NCI-H1694 (cell line): Measurements from ENCODE around the gene FAAH.
"Not testable (repeated sequence)": the region's sequence is repeated elsewhere in the genome, so short reads cannot be mapped to it uniquely, and the experiment has no call there.

Experiments used
- DNase-seq: peaks from one replicate; lab custom pipeline; 2025; lab: John Stamatoyannopoulos, UW

The FAAH gene

DNA sequence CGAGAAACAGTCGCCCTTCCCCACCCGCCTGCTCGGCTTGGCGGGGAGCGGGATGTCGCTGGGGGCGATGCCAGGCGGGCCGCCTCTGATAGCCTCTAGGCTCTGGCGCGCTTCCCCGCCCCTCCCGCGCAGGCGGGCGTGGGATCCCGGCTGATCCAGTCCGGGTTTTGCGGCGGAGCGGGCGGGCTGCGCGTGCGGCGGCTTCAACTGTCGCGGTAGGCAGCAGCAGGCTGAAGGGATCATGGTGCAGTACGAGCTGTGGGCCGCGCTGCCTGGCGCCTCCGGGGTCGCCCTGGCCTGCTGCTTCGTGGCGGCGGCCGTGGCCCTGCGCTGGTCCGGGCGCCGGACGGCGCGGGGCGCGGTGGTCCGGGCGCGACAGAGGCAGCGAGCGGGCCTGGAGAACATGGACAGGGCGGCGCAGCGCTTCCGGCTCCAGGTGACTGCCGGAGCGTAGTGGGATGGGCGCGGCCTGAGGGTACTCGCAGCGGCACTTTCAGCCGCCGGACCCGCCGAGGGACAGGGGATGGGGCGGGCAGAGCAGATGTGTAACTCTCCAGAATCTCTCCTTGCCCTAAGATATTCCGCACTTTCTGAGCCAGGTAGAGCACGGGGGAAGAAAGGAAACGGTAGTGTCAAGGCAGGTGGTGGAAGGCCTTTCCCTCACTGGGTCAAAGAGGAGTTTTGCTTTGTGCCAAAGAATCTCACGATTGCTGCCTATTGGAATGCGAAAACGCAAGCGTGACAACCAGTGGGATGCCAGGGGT is at the start of gene FAAH:
TSS of gene FAAH (plus strand) at position 210 of the 764 bp plus-strand sequence. CDS start at position 242, 32 bp downstream.
- no peak for DNase-seq

DNA sequence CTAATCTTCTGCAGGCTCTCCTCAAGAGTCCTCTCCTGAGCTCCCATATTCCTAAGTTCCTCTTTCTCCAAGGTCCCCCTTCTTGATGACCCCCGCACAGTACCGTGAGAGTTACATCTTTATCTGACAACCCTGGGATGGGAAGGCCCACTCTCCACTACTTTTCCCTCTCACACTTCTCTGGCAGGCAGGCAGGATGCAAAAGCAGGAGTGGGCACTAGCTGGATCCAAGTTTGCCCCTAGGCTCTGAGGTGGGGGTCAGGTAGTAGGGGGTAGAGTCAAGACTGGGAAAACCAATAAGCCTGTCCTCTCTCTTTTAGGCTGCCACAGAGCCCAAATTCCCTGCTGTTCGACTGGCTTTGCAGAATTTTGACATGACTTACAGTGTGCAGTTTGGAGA is 49.6 kb upstream of the FAAH start:
- DNase-seq = no peak

DNA sequence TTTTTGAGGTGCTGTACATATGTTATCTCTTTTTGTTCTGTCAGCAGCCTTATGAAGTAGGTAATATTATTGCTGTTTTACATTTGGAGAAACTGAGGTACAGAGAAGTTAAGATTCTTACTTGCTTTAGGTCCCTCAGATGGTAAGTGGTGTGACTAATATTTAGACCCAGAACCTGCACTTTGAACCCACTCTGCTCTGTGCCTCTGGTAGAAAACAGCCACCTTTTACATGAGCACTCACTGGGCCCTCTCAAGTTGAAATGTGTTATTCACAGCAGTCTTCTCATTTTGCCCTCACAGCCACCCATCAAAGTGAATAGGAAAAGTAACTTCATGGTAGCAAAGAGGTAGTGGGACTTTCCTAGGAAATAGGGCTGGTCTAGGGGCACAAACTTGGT is 48.8 kb upstream of the FAAH start:
- no peak for DNase-seq

DNA sequence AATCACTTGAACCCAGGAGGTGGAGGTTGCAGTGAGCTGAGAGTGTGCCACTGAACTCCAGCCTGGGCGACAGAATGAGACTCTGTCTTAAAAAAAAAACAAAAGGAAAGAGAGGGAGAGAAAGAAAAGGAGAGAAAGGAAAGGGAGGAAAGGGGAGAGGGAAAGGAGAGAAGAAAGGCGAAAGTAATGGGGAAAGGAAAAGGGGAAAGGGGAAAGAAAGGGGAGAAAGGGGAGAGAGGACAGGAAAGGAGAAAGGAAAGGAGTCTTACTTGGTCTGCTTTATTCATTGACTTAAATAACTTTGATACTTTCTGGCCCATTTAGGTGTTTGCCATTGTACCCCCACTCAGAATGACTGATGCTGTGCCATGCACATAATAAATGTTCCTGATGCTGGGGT is 41.8 kb upstream of the FAAH start:
- no peak for DNase-seq

DNA sequence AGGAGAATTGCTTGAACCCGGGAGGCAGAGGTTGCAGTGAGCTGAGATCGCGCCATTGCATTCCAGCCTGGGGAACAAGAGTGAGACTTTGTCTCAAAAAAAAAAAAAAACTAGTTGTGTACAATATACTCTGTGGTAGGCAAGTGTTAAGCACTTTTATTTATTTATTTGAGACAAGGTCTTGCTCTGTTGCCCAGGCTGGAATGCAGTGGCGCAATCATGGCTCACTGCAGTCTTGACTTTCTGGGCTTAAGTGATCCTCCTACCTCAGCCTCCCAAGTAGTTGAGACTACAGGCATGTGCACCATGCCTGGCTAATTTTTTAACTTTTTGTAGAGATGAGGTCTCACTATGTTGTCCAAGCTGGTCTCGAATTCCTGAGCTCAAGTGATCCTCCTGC is 38.2 kb upstream of the FAAH start:
- not testable (repeated sequence) for DNase-seq

DNA sequence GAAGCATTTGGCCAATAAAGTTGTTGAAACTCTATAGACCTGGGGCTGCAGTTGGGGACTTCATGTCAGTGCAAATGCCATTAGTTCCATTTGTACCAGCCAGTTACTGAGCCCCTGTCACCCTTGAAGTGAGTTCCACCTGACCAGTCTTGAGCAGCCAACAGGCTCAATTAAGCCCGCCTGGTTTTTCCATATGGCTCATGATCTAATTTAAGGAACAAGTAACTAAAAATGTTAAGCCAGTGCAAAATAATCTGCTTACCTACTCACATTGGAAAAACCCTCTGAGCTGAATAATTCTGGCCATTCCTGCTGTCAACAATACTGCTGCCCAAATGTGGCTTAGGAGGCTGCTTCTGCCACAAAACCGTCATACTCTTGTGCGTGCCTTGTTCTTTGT is 32.0 kb upstream of the FAAH start:
- DNase-seq = no peak

DNA sequence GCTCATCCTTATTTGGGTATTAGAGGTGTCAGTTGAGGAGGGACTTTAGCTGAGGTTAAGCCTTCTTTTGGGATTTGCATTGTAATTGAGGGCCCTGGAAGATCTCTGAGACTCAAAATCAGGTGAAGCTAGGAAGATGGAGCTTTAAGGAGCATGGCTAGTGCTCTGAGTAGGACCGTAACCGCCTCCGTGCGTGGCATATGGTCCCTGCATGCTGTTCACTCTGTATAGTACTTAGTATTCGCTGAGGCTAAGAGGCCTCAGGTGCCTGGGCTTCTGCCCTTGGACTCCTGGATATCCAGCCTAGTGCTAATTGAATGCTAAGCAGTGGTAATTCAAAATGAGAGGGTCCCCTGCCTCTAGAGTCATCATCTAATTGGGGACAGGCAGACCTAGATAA is 31.0 kb upstream of the FAAH start:
- DNase-seq = no peak

DNA sequence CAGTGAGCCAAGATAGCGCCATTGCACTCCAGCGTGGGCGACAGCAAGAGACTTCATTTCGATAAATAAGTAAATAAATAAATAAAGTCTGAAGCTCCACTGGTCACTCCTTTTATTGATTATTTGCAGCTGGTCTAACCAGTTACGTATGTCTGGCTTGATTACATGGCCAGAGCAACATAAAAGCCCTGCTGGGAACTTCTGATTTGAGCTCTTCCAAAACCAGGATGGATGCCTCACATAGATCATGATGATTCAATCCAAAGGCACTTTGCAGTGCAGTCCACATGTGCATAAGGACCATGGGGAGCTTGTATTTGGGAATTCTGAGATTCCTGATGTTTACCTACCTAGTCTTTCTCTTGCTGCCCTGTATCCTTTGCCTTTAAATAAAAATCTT is 29.5 kb upstream of the FAAH start:
- DNase-seq = no peak

DNA sequence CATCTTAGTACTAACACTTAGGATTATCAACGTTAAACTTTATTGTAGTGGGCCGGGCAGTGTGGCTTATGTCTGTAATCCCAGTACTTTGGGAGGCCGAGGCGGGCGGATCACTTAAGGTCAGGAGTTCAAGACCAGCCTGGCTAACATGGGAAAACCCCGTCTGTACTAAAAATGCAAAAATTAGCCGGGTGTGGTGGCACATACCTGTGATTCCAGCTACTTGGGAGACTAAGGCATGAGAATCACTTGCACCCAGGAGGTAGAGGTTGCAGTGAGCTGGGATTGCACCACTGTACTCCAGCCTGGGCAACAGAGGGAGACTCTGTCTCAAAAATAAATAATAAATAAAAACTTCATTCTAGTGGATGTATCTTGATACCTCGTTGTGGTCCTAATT is 28.3 kb upstream of the FAAH start:
- DNase-seq = not testable (repeated sequence)

DNA sequence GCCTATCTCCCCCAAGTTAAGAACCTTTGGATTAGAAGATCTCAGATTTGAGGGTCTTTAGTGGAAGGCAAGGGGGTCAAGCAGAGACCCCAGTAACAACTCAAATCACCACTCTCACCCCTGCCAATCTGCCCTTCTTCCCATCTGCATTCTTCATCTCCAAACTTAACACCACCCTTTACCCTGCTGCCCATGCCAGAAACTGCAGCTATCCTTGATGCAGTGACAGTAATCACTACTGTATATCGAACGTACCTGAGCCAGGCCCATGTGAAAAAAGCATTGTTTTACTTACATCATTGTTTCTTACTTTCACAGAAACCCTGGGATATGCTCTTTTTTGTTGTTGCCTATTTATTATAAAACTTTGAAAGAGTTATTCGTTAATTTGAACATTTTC is 27.0 kb upstream of the FAAH start:
- DNase-seq = no peak

DNA sequence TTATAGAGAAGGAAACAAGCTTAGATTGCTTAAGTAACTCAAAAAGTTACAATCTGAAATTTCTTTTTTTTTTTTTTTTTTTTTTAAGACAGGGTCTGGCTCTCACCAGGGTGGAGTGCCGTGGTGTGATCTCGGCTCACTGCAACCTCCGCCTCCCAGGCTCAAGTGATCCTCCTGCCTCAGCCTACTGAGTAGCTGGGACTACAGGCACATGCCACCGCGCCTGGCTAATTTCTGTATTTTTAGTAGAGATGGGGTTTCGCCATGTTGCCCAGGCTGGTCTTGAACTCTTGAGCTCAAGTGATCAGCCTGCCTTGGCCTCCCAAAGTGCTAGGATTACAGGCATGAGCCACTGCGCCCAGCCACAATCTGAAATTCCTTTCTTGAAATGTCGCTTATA is 26.4 kb upstream of the FAAH start:
- not testable (repeated sequence) for DNase-seq

DNA sequence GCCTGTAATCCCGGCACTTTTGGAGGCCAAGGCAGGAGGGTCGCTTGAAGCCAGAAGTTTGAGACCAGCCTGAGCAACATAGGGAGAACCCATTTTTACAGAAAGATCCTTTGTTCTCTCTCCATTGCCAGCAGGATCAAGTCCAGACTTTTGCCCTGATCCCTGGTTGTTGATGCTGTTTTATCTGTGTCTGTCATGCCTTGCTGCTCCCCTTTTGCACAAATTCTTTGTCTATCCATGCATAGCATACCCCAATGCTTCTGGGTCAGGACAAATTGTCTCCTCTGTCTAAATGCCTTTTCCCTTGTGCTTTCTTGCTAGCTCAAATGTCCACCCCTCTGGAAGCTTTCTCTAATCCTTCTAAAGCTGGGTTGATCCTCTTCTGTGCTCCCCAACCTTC is 25.3 kb upstream of the FAAH start:
- DNase-seq = no peak

DNA sequence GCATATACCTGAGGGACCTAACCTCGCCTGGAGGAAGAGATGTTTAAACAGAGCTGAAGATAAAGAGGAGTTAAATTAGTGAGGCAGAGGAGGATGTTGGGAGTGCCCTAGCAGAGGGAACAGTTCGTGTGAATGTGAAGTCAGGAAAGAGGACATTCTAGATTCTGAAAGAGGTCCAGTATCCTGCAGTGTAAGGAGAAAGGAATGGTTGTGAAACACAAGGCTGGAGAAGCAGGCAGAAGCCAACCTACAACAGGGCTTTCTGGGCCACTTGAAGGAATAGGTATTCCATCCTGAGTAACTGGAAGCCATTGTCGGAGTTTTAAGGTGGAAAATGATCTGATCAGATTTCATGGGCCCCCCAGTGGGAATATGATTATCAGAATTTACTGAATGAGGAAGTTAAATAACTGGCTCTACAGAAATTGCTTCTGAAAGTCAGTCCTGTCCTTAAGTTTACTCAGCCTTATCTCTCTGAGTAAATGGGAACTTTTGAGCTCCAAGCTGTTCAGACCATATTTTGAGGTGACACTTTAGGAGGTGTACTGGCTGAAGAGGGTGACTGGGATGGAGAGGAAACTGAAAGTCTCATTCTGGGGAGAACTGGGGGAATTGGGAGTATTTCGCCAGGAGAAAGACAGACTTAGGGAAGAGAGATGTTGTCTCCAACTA is 24.4 kb upstream of the FAAH start:
- no peak for DNase-seq

DNA sequence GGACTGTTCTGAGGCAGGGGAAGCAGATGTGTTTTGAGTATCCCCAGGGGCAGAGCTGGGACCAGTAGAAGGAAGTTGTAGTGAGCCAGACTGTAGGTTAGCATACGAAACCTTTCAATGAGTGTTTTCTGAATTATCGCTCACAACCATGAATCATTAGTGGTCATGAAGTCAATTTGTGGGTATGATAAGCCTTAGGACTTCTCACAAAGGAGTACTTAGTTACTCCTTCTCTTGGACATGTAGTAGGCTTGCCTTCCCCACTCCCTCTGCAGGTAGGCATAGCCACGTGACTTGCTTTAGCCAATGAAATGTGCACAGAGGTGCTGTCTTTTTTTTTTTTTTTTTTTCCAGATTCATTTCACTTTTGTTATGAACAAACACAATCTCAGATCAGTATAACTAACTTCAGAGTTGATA is 23.9 kb upstream of the FAAH start:
- DNase-seq = no peak

DNA sequence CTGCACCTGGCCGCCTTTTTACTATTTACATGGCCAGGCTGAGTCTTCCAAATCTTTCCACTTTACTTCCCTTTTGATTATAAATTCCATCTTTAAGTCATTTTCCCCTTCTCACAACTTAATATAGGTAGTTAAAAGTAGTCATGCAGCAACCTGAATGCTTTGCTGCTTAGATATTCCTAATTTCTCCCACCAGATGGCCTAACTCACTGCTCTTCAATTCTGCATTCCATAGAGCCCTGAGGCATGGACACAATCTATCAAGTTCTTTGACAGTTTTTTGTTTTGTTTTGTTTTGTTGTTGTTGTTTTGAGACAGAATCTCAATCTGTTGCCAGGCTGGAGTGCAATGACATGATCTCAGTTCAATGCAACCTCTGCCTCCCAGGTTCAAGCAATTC is 21.7 kb upstream of the FAAH start:
- DNase-seq = no peak

DNA sequence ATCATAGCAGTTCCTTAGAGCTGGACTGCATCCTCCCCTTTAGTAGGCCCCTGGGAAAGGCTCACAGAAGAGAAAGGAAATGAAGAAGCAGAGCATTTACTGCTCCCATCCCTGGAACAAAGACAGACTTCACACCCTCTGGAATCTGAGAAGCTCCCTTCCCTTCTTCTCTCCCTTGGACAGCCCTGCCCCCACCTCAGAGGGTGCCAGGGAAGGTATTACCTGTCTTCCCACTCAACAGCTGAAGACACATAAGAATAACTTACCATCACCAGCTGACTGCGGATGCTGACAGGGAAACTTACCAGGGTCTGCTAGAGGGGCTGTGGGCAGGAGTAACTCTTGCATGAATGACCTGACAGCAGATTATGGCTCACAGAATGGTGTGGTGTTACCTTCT is 14.1 kb upstream of the FAAH start:
- no peak for DNase-seq

DNA sequence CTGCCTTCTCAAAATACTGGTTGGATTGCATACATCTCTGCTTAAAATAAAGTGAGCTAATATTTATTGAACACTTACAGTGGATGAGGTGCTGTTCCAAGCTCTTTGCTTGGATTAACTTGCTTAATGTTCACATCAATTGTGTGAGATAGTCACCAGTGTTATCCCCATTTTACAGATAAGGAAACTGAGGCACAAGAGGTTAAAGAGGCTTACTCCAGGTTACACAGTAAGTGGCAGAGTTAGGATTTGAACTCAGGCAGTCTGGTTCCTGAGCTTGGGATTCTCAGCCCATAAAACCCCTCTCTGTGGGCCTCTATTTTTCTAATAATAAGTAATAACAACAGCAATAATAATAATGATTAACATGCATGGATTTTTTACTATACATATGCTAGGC is 13.6 kb upstream of the FAAH start:
- DNase-seq = no peak

DNA sequence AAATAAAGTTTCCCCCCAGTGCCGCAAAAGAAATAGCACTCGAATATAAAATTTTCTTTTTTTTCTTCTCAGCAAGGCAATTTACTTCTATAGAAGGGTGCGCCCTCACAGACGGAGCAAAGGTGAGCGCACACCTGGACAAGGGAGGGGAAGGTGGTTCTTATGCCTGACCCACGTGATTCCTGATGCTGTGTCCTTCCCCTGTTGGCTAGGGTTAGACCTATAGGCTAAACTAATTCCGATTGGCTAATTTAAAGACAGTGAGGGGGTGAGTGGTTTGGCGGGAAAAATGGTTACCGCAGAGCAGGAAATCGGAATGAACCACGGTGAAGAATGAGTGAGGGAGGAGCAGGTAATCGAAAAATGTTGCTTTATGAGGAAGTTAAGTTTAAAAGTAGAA is 607 bp upstream of the FAAH start:
- DNase-seq = no peak

DNA sequence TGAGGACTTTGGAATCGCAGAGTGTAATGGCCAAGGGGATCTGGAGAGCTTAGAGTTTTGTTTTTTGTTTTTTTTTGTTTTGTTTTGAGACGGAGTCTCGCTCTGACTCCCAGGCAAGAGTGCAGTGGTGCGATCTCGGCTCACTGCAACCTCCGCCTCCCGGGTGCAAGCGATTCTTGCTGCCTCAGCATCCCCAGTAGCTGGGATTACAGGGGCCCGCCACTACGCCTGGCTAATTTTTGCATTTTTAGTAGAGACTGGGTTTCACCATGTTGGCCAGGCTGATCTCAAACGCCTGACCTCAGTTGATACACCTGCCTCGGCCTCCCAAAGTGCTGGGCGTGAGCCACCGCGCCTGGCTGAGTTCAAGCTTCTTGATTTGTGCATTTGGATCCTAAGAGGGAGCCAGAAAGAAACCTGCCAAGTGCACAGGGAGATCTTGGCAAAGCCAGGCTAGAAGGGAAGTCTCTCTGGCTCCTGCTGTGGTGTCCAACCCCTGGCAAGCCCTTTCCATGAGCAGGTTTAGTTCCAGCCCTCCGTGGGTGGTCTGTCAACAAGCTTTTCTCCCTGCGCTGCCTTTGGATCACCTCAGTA is 852 bp downstream of the FAAH start:
- DNase-seq = no peak

DNA sequence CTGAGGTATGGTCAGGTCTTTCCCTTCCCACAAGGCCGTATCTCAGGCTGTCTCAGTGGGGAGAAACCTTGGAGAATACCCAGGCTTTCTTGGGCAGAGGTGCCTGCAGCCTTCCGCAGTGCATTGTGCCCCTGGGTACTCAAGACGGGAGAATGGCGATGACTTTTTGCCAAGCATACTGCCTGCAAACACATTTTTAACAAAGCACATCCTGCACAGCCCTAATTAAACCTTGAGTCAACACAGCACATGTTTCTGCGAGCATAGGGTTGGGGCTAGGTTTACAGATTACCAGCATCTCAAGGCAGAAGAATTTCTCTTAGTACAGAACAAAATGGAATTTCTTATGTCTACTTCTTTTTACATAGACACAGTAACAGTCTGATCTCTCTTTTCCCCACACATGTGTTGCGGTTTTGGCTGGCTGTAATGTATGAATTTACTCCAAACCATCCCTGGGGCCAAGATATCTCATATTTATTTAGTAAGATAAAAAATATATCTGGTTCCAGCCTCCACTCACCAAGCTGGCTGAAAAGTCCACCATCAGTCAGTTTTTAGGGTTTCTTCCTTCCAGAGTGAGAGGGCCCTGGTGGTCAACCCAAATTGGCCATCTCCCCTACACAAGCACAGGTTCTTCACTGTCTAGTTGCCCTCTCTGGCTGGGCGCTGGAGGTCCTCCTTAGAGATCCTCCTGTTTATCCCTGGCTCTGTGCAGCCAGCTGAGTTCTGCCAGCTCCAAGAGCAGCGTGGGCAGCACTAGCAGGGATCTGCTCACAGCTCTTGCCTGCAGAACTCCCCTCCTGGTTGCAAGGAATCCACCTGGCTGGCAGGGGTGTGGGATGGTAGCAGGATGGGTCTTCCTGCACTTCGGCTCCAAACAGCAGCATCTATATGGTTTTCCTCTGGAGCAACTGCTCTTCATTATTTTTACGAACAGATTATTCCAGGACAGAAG is 2.6 kb downstream of the FAAH start:
- DNase-seq = no peak

DNA sequence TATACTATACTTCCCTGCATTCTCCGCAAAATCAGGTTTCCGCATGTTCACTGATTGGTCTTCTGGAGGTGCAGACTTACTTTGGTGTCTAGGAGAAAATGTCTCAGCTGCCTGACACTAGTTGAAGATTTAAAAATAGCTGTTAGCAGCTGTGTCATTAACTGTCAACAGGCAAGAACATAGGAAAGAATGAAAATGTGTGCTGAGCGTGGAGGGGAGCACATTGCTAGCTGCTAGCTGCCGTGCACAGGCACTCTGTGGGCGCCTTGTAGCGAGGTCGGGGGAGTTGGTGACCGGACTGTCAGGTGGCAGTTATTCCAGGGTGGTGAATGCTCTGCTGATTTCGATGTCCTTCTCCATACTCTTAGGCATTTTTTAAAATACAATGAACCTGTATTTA is 5.2 kb downstream of the FAAH start:
- DNase-seq = no peak

DNA sequence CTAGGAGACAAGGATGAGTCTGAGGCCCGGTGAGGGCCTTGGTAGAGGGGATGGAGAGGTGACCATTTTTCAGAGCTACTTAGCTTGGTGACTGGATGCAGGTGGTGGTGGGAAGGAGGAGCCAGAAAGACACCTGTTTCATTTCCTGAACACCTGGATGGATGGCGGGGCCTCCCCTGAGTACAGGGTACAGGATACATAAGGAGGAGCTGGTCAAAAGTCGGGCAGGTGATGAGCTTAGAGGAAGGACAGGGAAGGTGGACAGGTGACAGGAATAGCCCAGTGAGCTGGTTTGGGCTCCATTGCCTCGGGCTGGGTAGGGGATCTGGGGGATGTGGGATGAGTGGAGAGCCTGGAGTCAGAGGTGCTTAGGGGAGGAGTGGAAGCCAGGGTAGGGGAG is 6.3 kb downstream of the FAAH start:
- no peak for DNase-seq
